GM12878 (cell line): ENCODE data around the gene CTNNA1. TPM values are rescaled to one million over a fixed set of nuclear protein-coding genes. Genes with fewer than 3 reads are reported as not detected.

ENCODE experiments used
- ATAC-seq: fragments of 200-7000 bp; cut with Tn5 transposase; 3 replicates; pipeline ENCODE4 v1.9.1; 2020; ENCODE audit warnings: mild to moderate bottlenecking, moderate library complexity
- BruUV-seq: library from RNA; stranded (reverse); fragments of 400-500 nt; replicated peaks from 2 replicates; lab custom pipeline; 2021; lab: Mats Ljungman, UMichigan
- CTCF ChIA-PET: fragments of 300-600 bp; sonication (Branson Sonifier 250); formaldehyde crosslinking; extraction: SDS; loops from one replicate; lab custom pipeline; 2021; ENCODE audit warnings: inconsistent platforms; lab: Yijun Ruan, JAX
- POLR2A ChIA-PET: fragments of 350-600 bp; formaldehyde crosslinking; extraction: SDS; loops from one replicate; lab custom pipeline; 2021; ENCODE audit warnings: inconsistent platforms; lab: Charles Lee
- RAD21 ChIA-PET: fragments of 300-600 bp; sonication (Branson Sonifier 250); formaldehyde crosslinking; loops from one replicate; lab custom pipeline; 2023; ENCODE audit warnings: antibody characterized with exemption; ENCODE audit not compliant: unreplicated experiment; lab: Charles Lee
- SMC1A ChIA-PET: fragments of 300-600 bp; sonication (Branson Sonifier 250); formaldehyde crosslinking; loops from one replicate; lab custom pipeline; 2023; ENCODE audit not compliant: unreplicated experiment, uncharacterized antibody; lab: Charles Lee
- DNase-seq: peaks from one replicate; pipeline ENCODE4 v3.0.0-alpha.2; 2011; ENCODE audit warnings: low read depth, low spot score
- FAIRE-seq: peaks from 3 replicates; lab custom pipeline; 2011; peaks lifted over from hg19 to GRCh38; lab: Jason Lieb, UNC
- H2AFZ ChIP-seq: 2 replicates; pipeline ENCODE4 v1.6.0; 2011; ENCODE audit warnings: low read depth, low read length, control low read depth; ENCODE audit not compliant: control insufficient read depth
- H3K27ac ChIP-seq: 2 replicates; pipeline ENCODE4 v1.5.1; 2011; ENCODE audit warnings: control low read depth; ENCODE audit not compliant: control insufficient read depth, insufficient read depth
- H3K27me3 ChIP-seq, 2 experiments: replicated peaks in 1 of 2; 2 replicates each; pipeline versions ENCODE4 v1.6.0 to v1.6.1; 2011; ENCODE audit warnings: low read length in 1 of 2; ENCODE audit not compliant: control insufficient read depth in 2 of 2, insufficient read depth in 2 of 2
- H3K36me3 ChIP-seq, 2 experiments: 2 replicates each; pipeline ENCODE4 v1.5.1; 2011; ENCODE audit warnings: low read length in 1 of 2; ENCODE audit not compliant: control insufficient read depth in 2 of 2, insufficient read depth in 2 of 2
- H3K4me1 ChIP-seq: 2 replicates; pipeline ENCODE4 v1.6.1; 2011; ENCODE audit warnings: mild to moderate bottlenecking, low read length, moderate library complexity, mixed read lengths; ENCODE audit not compliant: control insufficient read depth, insufficient read depth
- H3K4me2 ChIP-seq: 2 replicates; pipeline ENCODE4 v1.6.0; 2011; ENCODE audit warnings: control low read depth; ENCODE audit not compliant: control insufficient read depth, insufficient read depth
- H3K4me3 ChIP-seq: fragments of 200-600 bp; sonication (generic); 2 replicates; pipeline ENCODE4 v1.5.1; 2016
- H3K79me2 ChIP-seq: 2 replicates; pipeline ENCODE4 v1.6.0; 2011; ENCODE audit warnings: low read length; ENCODE audit not compliant: control insufficient read depth, insufficient read depth
- H3K9ac ChIP-seq: 2 replicates; pipeline ENCODE4 v1.8.0; 2011; ENCODE audit warnings: low read length, control low read depth, mixed read lengths; ENCODE audit not compliant: control insufficient read depth, insufficient read depth
- H3K9me3 ChIP-seq: replicated peaks from 3 replicates; pipeline ENCODE4 v1.5.1; 2011; ENCODE audit warnings: mild to moderate bottlenecking, low read length; ENCODE audit not compliant: control insufficient read depth, insufficient read depth
- H4K20me1 ChIP-seq: 2 replicates; pipeline ENCODE4 v1.6.0; 2011; ENCODE audit not compliant: control insufficient read depth, insufficient read depth
- ASH2L ChIP-seq: fragments of 300-600, 200-600 bp; sonication (generic); IDR thresholded peaks from 2 replicates; pipeline ENCODE4 v1.6.1; 2017; ENCODE audit warnings: low read depth, mild to moderate bottlenecking, borderline replicate concordance
- BMI1 ChIP-seq: fragments of 450-650 bp; IDR thresholded peaks from 2 replicates; pipeline ENCODE4 v1.6.1; 2016; ENCODE audit warnings: mild to moderate bottlenecking, moderate library complexity, borderline replicate concordance
- CBFB ChIP-seq: IDR thresholded peaks from 2 replicates; pipeline ENCODE4 v1.6.1; 2016; ENCODE audit warnings: antibody characterized with exemption, low read depth
- CEBPB ChIP-seq, 2 experiments: fragments of 150-350 bp in 1 of 2; IDR thresholded peaks; 2 replicates each; pipeline ENCODE4 v1.6.1; 2012 to 2014; ENCODE audit warnings: low read depth in 2 of 2, low read length in 2 of 2, borderline replicate concordance in 1 of 2, inconsistent platforms in 1 of 2
- HDGF ChIP-seq: fragments of 450-650 bp; IDR thresholded peaks from 2 replicates; pipeline ENCODE4 v1.6.1; 2016; ENCODE audit warnings: antibody characterized with exemption
- IRF4 ChIP-seq: IDR thresholded peaks from 2 replicates; pipeline ENCODE4 v1.6.1; 2011; ENCODE audit warnings: low read depth, low read length
- JUNB ChIP-seq: IDR thresholded peaks from 2 replicates; pipeline ENCODE4 v1.6.1; 2016; ENCODE audit warnings: antibody characterized with exemption, mild to moderate bottlenecking
- LARP7 ChIP-seq: fragments of 450-650 bp; IDR thresholded peaks from 2 replicates; pipeline ENCODE4 v1.6.1; 2017; ENCODE audit warnings: mild to moderate bottlenecking
- PAX5 ChIP-seq: IDR thresholded peaks from 2 replicates; pipeline ENCODE4 v1.6.1; 2011; ENCODE audit warnings: low read depth, low read length, borderline replicate concordance
- RAD51 ChIP-seq: fragments of 450-650 bp; IDR thresholded peaks from 2 replicates; pipeline ENCODE4 v1.6.1; 2016; ENCODE audit warnings: moderate library complexity, mild to moderate bottlenecking, inconsistent platforms
- SIN3A ChIP-seq: IDR thresholded peaks from 2 replicates; pipeline ENCODE4 v1.6.1; 2012; ENCODE audit warnings: low read depth, low read length, improper control_type of control experiment
- SMAD1 ChIP-seq: fragments of 450-650 bp; IDR thresholded peaks from 2 replicates; pipeline ENCODE4 v1.6.1; 2018; ENCODE audit warnings: mild to moderate bottlenecking, low read depth; ENCODE audit not compliant: partially characterized antibody
- SREBF2 ChIP-seq: IDR thresholded peaks from 2 replicates; pipeline ENCODE4 v1.6.1; 2012; ENCODE audit warnings: mild to moderate bottlenecking, low read length
- ZNF384 ChIP-seq: IDR thresholded peaks from 2 replicates; pipeline ENCODE4 v1.6.1; 2012; ENCODE audit warnings: low read depth, mild to moderate bottlenecking, low read length, improper control_type of control experiment, borderline replicate concordance
- ZSCAN29 ChIP-seq: fragments of 450-650 bp; IDR thresholded peaks from 2 replicates; pipeline ENCODE4 v1.6.1; 2017; ENCODE audit warnings: mild to moderate bottlenecking, moderate library complexity
- ZZZ3 ChIP-seq: IDR thresholded peaks from 2 replicates; pipeline ENCODE4 v1.6.1; 2011; ENCODE audit warnings: low read depth; ENCODE audit not compliant: control insufficient read depth, insufficient read length
- WGBS: methylation state at CpG from one replicate; pipeline ENCODE4 v1.1.6; 2016; ENCODE audit warnings: low lambda C conversion rate; ENCODE audit not compliant: insufficient replicate concordance, insufficient coverage; ENCODE audit errors: missing lambda C conversion rate; 5-methylcytosine and 5-hydroxymethylcytosine counted together
- in situ Hi-C: fragments of 300-500 bp; cut with MboI; formaldehyde crosslinking; loops from 9 replicates; pipeline ENCODE4 v1.14.3; 2018; ENCODE audit warnings: mixed read lengths
- intact Hi-C: fragments of 100-400 bp; cut with micrococcal nuclease; formaldehyde crosslinking; loops from one replicate; pipeline ENCODE4 v1.14.2; 2022; ENCODE audit not compliant: unreplicated experiment
- polyA plus RNA-seq, 11 experiments: library from polyadenylated mRNA; depleted of rRNA in 4 of 11; unstranded in 6 of 11; stranded (reverse) in 5 of 11; fragments of >200 nt; fragmentation: Nextera tagmentation in 4 of 11; fragmentation: Illumina TruSeq in 1 of 11; extraction: Ambion mirVana in 4 of 11; extraction: Trizol in 1 of 11; gene quantifications; 1 replicate in 1 of 11; 2 replicates in 10 of 11; pipeline versions ENCODE4 v1.2.1 to v1.2.3, GENCODE V29; 2011 to 2016; ENCODE audit warnings: inconsistent platforms in 2 of 11, missing spikeins in 2 of 11, low read depth in 1 of 11
- total RNA-seq, 4 experiments: library from RNA; depleted of rRNA in 3 of 4; stranded (reverse); fragments of >200 nt in 3 of 4; fragmentation: Illumina TruSeq in 1 of 4; extraction: Trizol in 1 of 4; gene quantifications; 2 replicates each; pipeline versions ENCODE4 v1.2.1 to v1.2.3, GENCODE V29; 2013 to 2021

CTNNA1 gene
- total and polyA plus RNA-seq, 10 of the 15 experiments (the other 5 are each of a cell fraction or from before 2014, with no cell fraction given): 32.6 to 104 (median 57.7) TPM

DNA sequence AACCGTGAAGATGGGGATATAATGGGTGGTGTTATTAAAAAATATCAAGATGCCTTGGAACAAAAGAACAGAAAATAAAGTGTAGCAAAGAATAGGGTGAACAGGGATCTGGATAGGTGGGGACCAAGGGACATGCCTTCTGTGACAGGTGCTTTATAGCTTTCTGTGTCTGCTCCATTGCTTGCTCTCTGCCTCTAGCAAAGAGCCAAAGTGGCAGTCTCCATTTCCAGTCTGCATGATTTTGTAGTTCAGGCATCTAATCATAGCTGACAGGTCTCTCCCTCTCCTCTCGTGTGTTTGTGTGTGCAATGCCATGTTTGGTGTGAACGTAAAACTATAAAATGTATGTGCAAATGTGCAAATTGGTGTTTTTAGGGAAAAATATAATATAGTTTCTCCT is 86.9 kb downstream of the CTNNA1 start:
- TF ChIP-seq CBFB (no peak), IRF4 (no peak), JUNB (no peak), SREBF2 (no peak), LARP7 (no peak), ZSCAN29 (no peak), BMI1 (no peak), SIN3A (no peak), ASH2L (no peak), SMAD1 (no peak), ZNF384 (no peak), ZZZ3 (no peak), CEBPB (IDR thresholded peaks at IDR 0.05; ENCODE audit: borderline replicate concordance in 1 of 2, low read depth in 2 of 2, low read length in 2 of 2) (no peak), PAX5 (no peak), RAD51 (no peak), HDGF (no peak)
- TF ChIP-seq, all 136 proteins: peak for 0
- no TSS peak for BruUV-seq
- Histone ChIP-seq H3K4me1 (no peaks in the 10 kb centered on the region; the same call in 1 of the 2 replicates), H3K4me3 (no peak overlapping the region), H3K79me2 (no peaks in the 10 kb centered on the region), H3K27me3 (no peaks in the 10 kb centered on the region), H3K4me2 (no peak overlapping the region), H4K20me1 (no peaks in the 10 kb centered on the region), H2AFZ (no peak overlapping the region), H3K9me3 (no peaks in the 10 kb centered on the region), H3K9ac (no peak overlapping the region), H3K36me3 (no peaks in the 10 kb centered on the region), H3K27ac (no peak overlapping the region)
- ChIA-PET POLR2A (no interaction called here), RAD21 (no interaction called here), CTCF (interaction anchor here (2.1 kb wide), 1 partner anchor 15 kb away, joined by 14 read pairs; no protein-coding TSS in a partner anchor), SMC1A (no interaction called here)
- FAIRE-seq (no peak), ATAC-seq (no peak), DNase-seq (no peak)
- intact Hi-C loops: no loop called here
- WGBS: 100% methylated on average over 3 of the region's 3 CpGs
- in situ Hi-C loops: no loop called here
